ENCODE measurements around the gene GRM6.

DNA sequence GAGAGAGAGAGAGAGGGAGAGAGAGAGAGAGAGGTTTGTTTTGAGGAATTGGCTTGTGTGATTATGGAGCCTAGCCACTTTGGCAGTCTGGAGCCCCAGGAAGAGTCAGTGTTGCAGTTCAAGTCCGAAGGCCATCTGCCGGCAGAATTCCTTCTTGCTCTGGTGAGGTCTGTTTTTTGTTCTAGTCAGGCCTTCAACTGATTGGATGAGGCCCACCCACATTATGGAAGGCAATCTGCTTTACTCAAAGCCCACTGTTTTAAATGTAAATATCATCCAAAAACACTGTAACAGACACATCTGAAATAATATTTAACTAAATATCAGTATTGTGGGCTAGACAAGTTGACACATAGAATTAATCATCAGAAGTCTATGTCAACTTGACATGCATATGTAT lies 11.4 kb upstream of the GRM6 start:
- TF ChIP-seq POLR2A (IDR thresholded peaks at IDR 0.05) = no peak
- TF ChIP-seq, protein P1, sequence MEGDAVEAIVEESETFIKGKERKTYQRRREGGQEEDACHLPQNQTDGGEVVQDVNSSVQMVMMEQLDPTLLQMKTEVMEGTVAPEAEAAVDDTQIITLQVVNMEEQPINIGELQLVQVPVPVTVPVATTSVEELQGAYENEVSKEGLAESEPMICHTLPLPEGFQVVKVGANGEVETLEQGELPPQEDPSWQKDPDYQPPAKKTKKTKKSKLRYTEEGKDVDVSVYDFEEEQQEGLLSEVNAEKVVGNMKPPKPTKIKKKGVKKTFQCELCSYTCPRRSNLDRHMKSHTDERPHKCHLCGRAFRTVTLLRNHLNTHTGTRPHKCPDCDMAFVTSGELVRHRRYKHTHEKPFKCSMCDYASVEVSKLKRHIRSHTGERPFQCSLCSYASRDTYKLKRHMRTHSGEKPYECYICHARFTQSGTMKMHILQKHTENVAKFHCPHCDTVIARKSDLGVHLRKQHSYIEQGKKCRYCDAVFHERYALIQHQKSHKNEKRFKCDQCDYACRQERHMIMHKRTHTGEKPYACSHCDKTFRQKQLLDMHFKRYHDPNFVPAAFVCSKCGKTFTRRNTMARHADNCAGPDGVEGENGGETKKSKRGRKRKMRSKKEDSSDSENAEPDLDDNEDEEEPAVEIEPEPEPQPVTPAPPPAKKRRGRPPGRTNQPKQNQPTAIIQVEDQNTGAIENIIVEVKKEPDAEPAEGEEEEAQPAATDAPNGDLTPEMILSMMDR (IDR thresholded peaks at IDR 0.05 in 8 of 11, conservative IDR thresholded peaks at IDR 0.05 in 3 of 11) = no peak

All from spleen (tissue), 7 donors.